ENCODE measurements around the gene BPIFB3. TPM values are rescaled to one million over a fixed set of nuclear protein-coding genes. Genes with fewer than 3 reads are reported as not detected.

Gene BPIFB3
- total RNA-seq, 2 donors from 2014 or later: not detected

GRCh38 chr20:33086052-33086722 is 32.5 kb downstream of the BPIFB3 start:
- TF ChIP-seq CTCF (IDR thresholded peaks at IDR 0.05) (no peak), POLR2A (IDR thresholded peaks at IDR 0.05) (no peak)
- DNase-seq (no peak), ATAC-seq (no peak)
- no peaks in the 10 kb centered on the region for H3K9me3 ChIP-seq
- H3K4me3 ChIP-seq: no peak overlapping the region
- no peaks in the 10 kb centered on the region for H3K4me1 ChIP-seq
- no peaks in the 10 kb centered on the region for H3K36me3 ChIP-seq (replicated peaks in 1 of 2; ENCODE audit: insufficient read depth in 1 of 2, low read depth in 2 of 2)
- no peak overlapping the region for H3K27ac ChIP-seq
- no peaks in the 10 kb centered on the region for H3K27me3 ChIP-seq
- 71 to 80% methylated on average over 9 to 11 of the region's 14 CpGs for WGBS, 2 donors
- intact Hi-C loops (cut with DNase I): no loop called here

- TF ChIP-seq CTCF (IDR thresholded peaks at IDR 0.05) (no peak), POLR2A (IDR thresholded peaks at IDR 0.05) (no peak)
- no peaks in the 10 kb centered on the region for H3K4me1 ChIP-seq
- no peaks in the 10 kb centered on the region for H3K9me3 ChIP-seq
- H3K36me3 ChIP-seq (replicated peaks in 1 of 2; ENCODE audit: insufficient read depth in 1 of 2, low read depth in 2 of 2): no peaks in the 10 kb centered on the region
- DNase-seq (no peak), ATAC-seq (no peak)
- H3K27me3 ChIP-seq: no peaks in the 10 kb centered on the region
- intact Hi-C loops (cut with DNase I): loop anchor here (10.0 kb wide), 2 partner anchors 124 to 186 kb away; partner anchors contain the start of gene BPIFA3
- WGBS, 2 donors: 52 to 55% methylated on average over 3 of the region's 3 CpGs
- H3K4me3 ChIP-seq: no peak overlapping the region
- no peak overlapping the region for H3K27ac ChIP-seq
Observed at GRCh38 chr20:33091147-33091546, 37.4 kb downstream of the BPIFB3 start.

- no peak overlapping the region for H3K4me3 ChIP-seq
- no peaks in the 10 kb centered on the region for H3K27me3 ChIP-seq
- WGBS, 2 donors: 75 to 78% methylated on average over 3 of the region's 3 CpGs
- no peak overlapping the region for H3K27ac ChIP-seq
- no peaks in the 10 kb centered on the region for H3K4me1 ChIP-seq
- TF ChIP-seq POLR2A (IDR thresholded peaks at IDR 0.05) (no peak), CTCF (IDR thresholded peaks at IDR 0.05) (no peak)
- intact Hi-C loops (cut with DNase I): loop anchor here (10.0 kb wide), 2 partner anchors 123 to 187 kb away; partner anchors contain the start of gene BPIFA3
- ATAC-seq (no peak), DNase-seq (no peak)
- H3K36me3 ChIP-seq (replicated peaks in 1 of 2; ENCODE audit: insufficient read depth in 1 of 2, low read depth in 2 of 2): no peaks in the 10 kb centered on the region
- no peaks in the 10 kb centered on the region for H3K9me3 ChIP-seq
Observed at GRCh38 chr20:33091693-33092092, 38.0 kb downstream of the BPIFB3 start.

DNA sequence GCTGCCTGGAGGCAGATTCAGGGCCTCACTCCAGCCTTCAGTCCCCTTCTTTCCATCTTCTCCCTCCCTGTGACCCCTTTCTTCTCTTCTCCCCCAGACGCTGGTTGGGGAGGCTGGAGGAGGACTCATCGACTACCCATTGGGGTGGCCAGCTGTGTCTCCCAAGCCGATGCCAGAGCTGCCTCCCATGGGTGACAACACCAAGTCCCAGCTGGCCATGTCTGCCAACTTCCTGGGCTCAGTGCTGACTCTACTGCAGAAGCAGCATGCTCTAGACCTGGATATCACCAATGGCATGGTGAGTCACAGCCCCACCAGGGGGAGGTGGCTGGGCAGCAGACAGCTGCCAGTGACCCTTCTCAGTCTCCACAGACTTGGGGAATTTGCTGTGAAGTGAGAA is 38.7 kb downstream of the BPIFB3 start:
- H3K9me3 ChIP-seq: no peaks in the 10 kb centered on the region
- ATAC-seq (no peak), DNase-seq (no peak)
- H3K4me1 ChIP-seq: no peaks in the 10 kb centered on the region
- no peak overlapping the region for H3K27ac ChIP-seq
- intact Hi-C loops (cut with DNase I): loop anchor here (10.0 kb wide), 2 partner anchors 122 to 188 kb away; partner anchors contain the start of gene BPIFA3
- 53 to 88% methylated on average over 3 of the region's 3 CpGs for WGBS, 2 donors
- H3K36me3 ChIP-seq (replicated peaks in 1 of 2; ENCODE audit: insufficient read depth in 1 of 2, low read depth in 2 of 2): no peaks in the 10 kb centered on the region
- no peak for TF ChIP-seq POLR2A (IDR thresholded peaks at IDR 0.05)
- no peak for TF ChIP-seq CTCF (IDR thresholded peaks at IDR 0.05)
- H3K27me3 ChIP-seq: no peaks in the 10 kb centered on the region
- H3K4me3 ChIP-seq: no peak overlapping the region

GRCh38 chr20:33093074-33093473 is 39.4 kb downstream of the BPIFB3 start:
- no peak overlapping the region for H3K4me3 ChIP-seq
- no peaks in the 10 kb centered on the region for H3K9me3 ChIP-seq
- no peaks in the 10 kb centered on the region for H3K4me1 ChIP-seq
- ATAC-seq (no peak), DNase-seq (no peak)
- H3K27ac ChIP-seq: no peak overlapping the region
- no peaks in the 10 kb centered on the region for H3K27me3 ChIP-seq
- intact Hi-C loops (cut with DNase I): loop anchor here (10.0 kb wide), 2 partner anchors 122 to 188 kb away; partner anchors contain the start of gene BPIFA3
- H3K36me3 ChIP-seq (replicated peaks in 1 of 2; ENCODE audit: insufficient read depth in 1 of 2, low read depth in 2 of 2): no peaks in the 10 kb centered on the region
- no peak for TF ChIP-seq POLR2A (IDR thresholded peaks at IDR 0.05)
- TF ChIP-seq CTCF (IDR thresholded peaks at IDR 0.05): no peak
- 38 to 59% methylated on average over 1 of the region's 1 CpG for WGBS, 2 donors
